ENCODE measurements around the gene DDX42. TPM values are rescaled to one million over a fixed set of nuclear protein-coding genes. Genes with fewer than 3 reads are reported as not detected.
"Not testable (repeated sequence)": the region's sequence is repeated elsewhere in the genome, so short reads cannot be mapped to it uniquely, and the experiment has no call there.

The DDX42 gene
- total and polyA plus RNA-seq, 2 experiments from 2014 or later: 57.8 to 101 TPM

- not testable (repeated sequence) for H3K36me3 Mint-ChIP-seq (ENCODE audit: low read depth)
- DNase-seq (ENCODE audit: low spot score): peak; percentile 51
These were observed 92.7 kb downstream of the DDX42 start for GRCh38 chr17:63866625-63867024.

More at GRCh38 chr17:63866625-63867024, 92.7 kb downstream of the DDX42 start:
- ATAC-seq: peak; percentile 92
- not testable (repeated sequence) for H3K36me3 ChIP-seq (ENCODE audit: insufficient read depth); H3K27me3 ChIP-seq (ENCODE audit: insufficient read depth); H3F3A ChIP-seq (replicated peaks; ENCODE audit: low read depth); H3K79me2 ChIP-seq (replicated peaks; ENCODE audit: insufficient read depth); H3K27ac Mint-ChIP-seq; H3K4me3 ChIP-seq; H3K4me3 Mint-ChIP-seq; H3K27me3 Mint-ChIP-seq (ENCODE audit: insufficient read depth, low read depth, poor library complexity); H3K27ac ChIP-seq (ENCODE audit: low read depth); H3K4me2 ChIP-seq; H3K9me2 ChIP-seq (ENCODE audit: insufficient read depth); H3K4me1 ChIP-seq (ENCODE audit: insufficient read depth); H3K9me3 Mint-ChIP-seq; H4K20me1 ChIP-seq (replicated peaks; ENCODE audit: insufficient read depth)
- 0 out of 2 replicates have a peak overlapping the region, but pooled peaks have one; percentile 16 for H2AFZ ChIP-seq
- TF ChIP-seq CTCF (conservative IDR thresholded peaks at IDR 0.05; ENCODE audit: low read depth in 2 of 2): peak in 1 of 2 experiments; percentile 56; a peak in 2 of 4 replicates
- peaks cover 11% of the 10 kb centered on the region; the same call in 2 of the 3 replicates for H3K4me1 Mint-ChIP-seq

Other genes starting within 250 kb of the DDX42 start
- 51.0 and 60.1 TPM in 2 replicates for gene DCAF7, start 223.7 kb upstream of the DDX42 start, total RNA-seq (2014; rRNA removed; shearing (Covaris generic))
- 31.3 and 33.2 TPM in 2 replicates for gene DCAF7, start 223.7 kb upstream of the DDX42 start, polyA plus RNA-seq (2016; fragmentation: Nextera tagmentation; extraction: Ambion mirVana)
- gene TACO1, start 173.3 kb upstream of the DDX42 start, total RNA-seq (2014; rRNA removed; shearing (Covaris generic)): 10.6 and 15.4 TPM in 2 replicates
- 19.9 and 21.9 TPM in 2 replicates for gene TACO1, start 173.3 kb upstream of the DDX42 start, polyA plus RNA-seq (2016; fragmentation: Nextera tagmentation; extraction: Ambion mirVana)
- gene MAP3K3, start 151.8 kb upstream of the DDX42 start, total RNA-seq (2014; rRNA removed; shearing (Covaris generic)): 22.2 and 24.6 TPM in 2 replicates
- 6.1 and 7.3 TPM in 2 replicates for gene MAP3K3, start 151.8 kb upstream of the DDX42 start, polyA plus RNA-seq (2016; fragmentation: Nextera tagmentation; extraction: Ambion mirVana)
- 98.8 and 119 TPM in 2 replicates for gene LIMD2, start 74.0 kb upstream of the DDX42 start, total RNA-seq (2014; rRNA removed; shearing (Covaris generic))
- 105 and 107 TPM in 2 replicates for gene LIMD2, start 74.0 kb upstream of the DDX42 start, polyA plus RNA-seq (2016; fragmentation: Nextera tagmentation; extraction: Ambion mirVana)
- gene STRADA, start 32.4 kb upstream of the DDX42 start, total RNA-seq (2014; rRNA removed; shearing (Covaris generic)): 21.2 and 28.8 TPM in 2 replicates
- 17.8 and 18.0 TPM in 2 replicates for gene STRADA, start 32.4 kb upstream of the DDX42 start, polyA plus RNA-seq (2016; fragmentation: Nextera tagmentation; extraction: Ambion mirVana)
- gene CCDC47, start 573 bp upstream of the DDX42 start, total RNA-seq (2014; rRNA removed; shearing (Covaris generic)): 56.4 and 61.9 TPM in 2 replicates
- 31.5 and 38.5 TPM in 2 replicates for gene CCDC47, start 573 bp upstream of the DDX42 start, polyA plus RNA-seq (2016; fragmentation: Nextera tagmentation; extraction: Ambion mirVana)
- 93.1 and 105 TPM in 2 replicates for gene PSMC5, start 53.3 kb downstream of the DDX42 start, total RNA-seq (2014; rRNA removed; shearing (Covaris generic))
- gene PSMC5, start 53.3 kb downstream of the DDX42 start, polyA plus RNA-seq (2016; fragmentation: Nextera tagmentation; extraction: Ambion mirVana): 186 and 199 TPM in 2 replicates
- gene FTSJ3, start 53.5 kb downstream of the DDX42 start, total RNA-seq (2014; rRNA removed; shearing (Covaris generic)): 48.4 and 61.5 TPM in 2 replicates
- 28.1 and 29.2 TPM in 2 replicates for gene FTSJ3, start 53.5 kb downstream of the DDX42 start, polyA plus RNA-seq (2016; fragmentation: Nextera tagmentation; extraction: Ambion mirVana)
- 121 and 133 TPM in 2 replicates for gene SMARCD2, start 68.5 kb downstream of the DDX42 start, total RNA-seq (2014; rRNA removed; shearing (Covaris generic))
- 34.9 and 36.4 TPM in 2 replicates for gene SMARCD2, start 68.5 kb downstream of the DDX42 start, polyA plus RNA-seq (2016; fragmentation: Nextera tagmentation; extraction: Ambion mirVana)
- gene CSH2, start 99.5 kb downstream of the DDX42 start, total RNA-seq (2014; rRNA removed; shearing (Covaris generic)): not detected in 2 replicates
- 0.37 and 0.43 TPM in 2 replicates for gene CSH2, start 99.5 kb downstream of the DDX42 start, polyA plus RNA-seq (2016; fragmentation: Nextera tagmentation; extraction: Ambion mirVana)
- 0.27 and 0.59 TPM in 2 replicates for gene GH2, start 107.8 kb downstream of the DDX42 start, total RNA-seq (2014; rRNA removed; shearing (Covaris generic))
- 2.3 TPM in 2 replicates for gene GH2, start 107.8 kb downstream of the DDX42 start, polyA plus RNA-seq (2016; fragmentation: Nextera tagmentation; extraction: Ambion mirVana)
- gene CSH1, start 122.4 kb downstream of the DDX42 start, total RNA-seq (2014; rRNA removed; shearing (Covaris generic)): not detected in 2 replicates
- gene CSH1, start 122.4 kb downstream of the DDX42 start, polyA plus RNA-seq (2016; fragmentation: Nextera tagmentation; extraction: Ambion mirVana): 0.68 TPM in 1 of 2 replicates, not detected in the other
- gene CSHL1, start 137.1 kb downstream of the DDX42 start, total RNA-seq (2014; rRNA removed; shearing (Covaris generic)): not detected in 2 replicates
- gene CSHL1, start 137.1 kb downstream of the DDX42 start, polyA plus RNA-seq (2016; fragmentation: Nextera tagmentation; extraction: Ambion mirVana): 0.44 TPM in 1 of 2 replicates, not detected in the other
- gene GH1, start 144.7 kb downstream of the DDX42 start, total RNA-seq (2014; rRNA removed; shearing (Covaris generic)): not detected in 2 replicates
- gene GH1, start 144.7 kb downstream of the DDX42 start, polyA plus RNA-seq (2016; fragmentation: Nextera tagmentation; extraction: Ambion mirVana): 0.57 TPM in 1 of 2 replicates, not detected in the other
- gene CD79B, start 158.2 kb downstream of the DDX42 start, total RNA-seq (2014; rRNA removed; shearing (Covaris generic)): 1.3 and 3.0 TPM in 2 replicates
- gene CD79B, start 158.2 kb downstream of the DDX42 start, polyA plus RNA-seq (2016; fragmentation: Nextera tagmentation; extraction: Ambion mirVana): 1.5 and 2.5 TPM in 2 replicates
- gene SCN4A, start 198.7 kb downstream of the DDX42 start, total RNA-seq (2014; rRNA removed; shearing (Covaris generic)): 7.9 and 8.5 TPM in 2 replicates
- 2.3 and 2.5 TPM in 2 replicates for gene SCN4A, start 198.7 kb downstream of the DDX42 start, polyA plus RNA-seq (2016; fragmentation: Nextera tagmentation; extraction: Ambion mirVana)
- gene PRR29, start 224.2 kb downstream of the DDX42 start, total RNA-seq (2014; rRNA removed; shearing (Covaris generic)): 0.74 and 1.3 TPM in 2 replicates
- gene PRR29, start 224.2 kb downstream of the DDX42 start, polyA plus RNA-seq (2016; fragmentation: Nextera tagmentation; extraction: Ambion mirVana): 0.24 and 0.66 TPM in 2 replicates
- gene ICAM2, start 246.5 kb downstream of the DDX42 start, total RNA-seq (2014; rRNA removed; shearing (Covaris generic)): 0.31 and 0.58 TPM in 2 replicates
- 0.57 and 0.86 TPM in 2 replicates for gene ICAM2, start 246.5 kb downstream of the DDX42 start, polyA plus RNA-seq (2016; fragmentation: Nextera tagmentation; extraction: Ambion mirVana)